Skeletal muscle cell (primary cell): ENCODE measurements around the gene NEBL.

ENCODE experiments used
- DNase-seq: peaks from one replicate; pipeline ENCODE4 v3.0.0-alpha.2; 2010; ENCODE audit warnings: low read depth
- H3K4me3 ChIP-seq: 2 replicates; pipeline ENCODE4 v1.5.1; 2011; ENCODE audit warnings: low read depth, mild to moderate bottlenecking, control low read depth, low read length, moderate library complexity

Gene NEBL

DNA sequence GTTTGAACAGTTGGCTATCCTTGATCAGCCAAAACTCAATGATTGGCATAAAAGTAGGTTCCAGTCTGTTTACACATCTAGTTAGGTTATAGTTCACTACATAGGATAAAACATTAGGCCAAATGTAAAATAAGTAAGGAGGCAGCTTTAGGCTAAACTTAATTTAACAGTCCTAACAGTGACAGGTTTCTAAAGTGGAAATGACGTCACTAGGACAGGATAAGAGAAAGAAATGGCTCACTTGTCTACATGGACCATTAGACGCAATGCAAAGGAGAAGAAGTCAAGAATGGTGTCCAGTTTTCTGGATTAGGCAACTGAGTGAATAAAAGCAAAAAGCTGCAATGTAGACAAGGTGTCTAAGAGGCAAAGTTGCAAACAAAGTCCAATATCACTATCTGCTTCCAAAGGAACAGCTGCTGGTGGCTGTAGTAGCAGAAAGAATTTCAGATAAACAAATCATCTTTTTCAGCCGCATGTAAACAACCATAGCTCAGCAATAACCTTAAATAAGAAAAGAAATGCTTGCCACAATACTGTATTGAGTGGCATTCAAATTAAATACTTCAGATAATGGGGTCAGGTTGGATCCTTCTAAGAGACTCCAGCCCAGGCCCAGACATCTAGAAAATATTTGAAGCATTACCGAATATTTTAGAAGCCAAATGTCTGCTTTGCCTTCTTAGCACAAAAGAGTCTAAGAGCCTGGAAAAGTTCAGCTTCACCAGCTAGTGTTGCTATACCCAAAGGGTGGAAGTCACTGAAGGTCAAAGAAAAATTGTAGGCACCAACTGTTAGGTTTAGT is 154.2 kb downstream of the NEBL start:
- no peak overlapping the region for H3K4me3 ChIP-seq
- no peak for DNase-seq

DNA sequence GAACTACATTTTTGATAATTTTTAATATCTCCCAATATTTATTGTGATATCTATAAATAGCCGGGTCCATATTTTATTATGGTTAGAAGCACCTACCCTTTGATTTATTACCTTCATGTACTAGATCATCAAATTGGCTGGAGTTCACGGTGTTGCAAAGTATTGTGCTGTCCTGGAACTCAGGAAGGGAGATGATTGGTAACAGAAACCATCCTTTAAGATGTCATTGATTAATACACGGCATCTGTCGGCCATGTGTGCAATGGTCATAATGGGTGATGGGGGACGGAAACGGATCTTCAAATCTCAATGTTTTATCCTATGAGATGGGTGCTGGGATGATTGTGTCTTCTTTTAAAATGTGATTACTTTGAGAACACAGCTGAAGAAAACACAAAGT is 157.0 kb downstream of the NEBL start:
- no peak for DNase-seq
- no peak overlapping the region for H3K4me3 ChIP-seq

DNA sequence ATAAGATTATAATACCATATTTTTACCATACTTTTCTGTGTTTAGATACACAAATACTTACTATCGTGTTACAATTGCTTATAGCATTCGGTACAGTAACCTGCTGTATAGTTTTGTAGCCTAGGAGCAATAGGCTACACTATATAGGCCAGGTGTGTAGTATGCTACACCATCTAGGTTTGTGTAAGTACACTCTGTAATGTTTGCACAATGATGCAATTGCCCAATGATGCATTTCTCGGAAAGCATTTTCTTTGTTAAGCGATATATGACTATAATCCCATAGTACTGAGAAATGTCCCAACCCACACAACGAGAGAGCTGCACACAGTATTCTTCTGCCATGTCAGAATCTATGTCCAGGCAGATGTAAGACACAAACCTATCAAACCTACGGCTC is 160.0 kb downstream of the NEBL start:
- no peak for DNase-seq
- no peak overlapping the region for H3K4me3 ChIP-seq
